ENCODE results near the gene GPS1.

DNA sequence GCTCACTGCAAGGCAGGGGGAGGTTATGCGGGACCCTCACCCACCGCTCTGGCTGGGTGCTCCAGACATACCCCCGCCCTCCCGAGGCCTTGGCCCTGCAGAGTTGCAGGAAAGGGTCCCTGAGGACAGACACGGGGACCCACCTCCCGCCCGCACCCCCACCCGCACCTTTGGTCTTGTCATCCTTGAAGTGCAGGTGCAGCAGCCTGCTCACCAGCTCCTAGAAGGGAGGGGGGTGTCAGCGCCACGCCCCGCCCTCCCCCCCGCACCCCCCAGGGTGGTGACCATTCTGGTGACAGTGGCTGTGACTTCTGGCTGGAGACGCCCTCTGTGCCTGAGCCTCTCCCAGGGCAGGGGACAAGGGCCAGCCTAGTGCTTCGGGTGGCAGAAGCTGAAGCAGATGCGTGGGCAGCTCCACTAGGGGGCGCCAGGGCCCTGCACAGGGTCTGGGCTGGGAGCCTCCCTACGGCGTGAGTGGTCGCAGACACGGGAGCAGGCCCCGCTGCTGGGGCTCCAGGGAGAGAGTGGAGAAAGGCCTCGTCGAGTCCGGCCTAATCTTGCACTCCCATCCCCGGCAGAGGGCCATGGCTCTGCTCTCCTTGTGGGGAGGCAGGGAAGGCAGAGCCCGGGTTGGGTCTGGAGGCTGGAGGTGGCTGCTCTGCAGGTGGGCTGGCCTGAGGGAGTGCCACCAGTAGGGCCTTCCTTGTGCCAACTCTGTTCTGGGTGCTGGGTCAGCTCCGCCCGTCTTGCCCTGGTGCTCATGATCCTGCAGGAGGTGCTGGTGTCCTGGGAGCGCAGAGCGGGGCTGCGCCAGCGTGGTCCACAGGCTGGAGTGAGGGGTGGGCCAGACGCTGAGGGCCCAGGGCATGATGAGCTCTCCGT, 31.8 kb upstream of the GPS1 start:
- no peak for TF ChIP-seq SIN3A (IDR thresholded peaks at IDR 0.05; ENCODE audit: borderline replicate concordance, insufficient read depth, low read length)
- TF ChIP-seq POLR2AphosphoS5 (IDR thresholded peaks at IDR 0.05; ENCODE audit: low read depth, low read length), result no peak; the same call in 1 of the 2 replicates
- TF ChIP-seq TAF1 (IDR thresholded peaks at IDR 0.05; ENCODE audit: borderline replicate concordance, insufficient read depth, low read length), result no peak
